Subcutaneous adipose tissue (tissue), 4 donors: ENCODE measurements around the gene EFCAB10. TPM values are rescaled to one million over a fixed set of nuclear protein-coding genes. Genes with fewer than 3 reads are reported as not detected.

Experiments
- total RNA-seq, 4 donors: library from RNA; depleted of rRNA; stranded (reverse); fragments of >200 nt; gene quantifications; one replicate each; pipeline ENCODE4 v1.1.0, GENCODE V29; 2016
- TF ChIP-seq, protein P1 (sequence below): fragments of 450-650 bp; IDR thresholded peaks from one replicate; pipeline ENCODE4 v1.5.1; 2016; ENCODE audit warnings: low read depth, mild to moderate bottlenecking, control low read depth, antibody characterized with exemption, moderate library complexity

Gene EFCAB10, protein sequence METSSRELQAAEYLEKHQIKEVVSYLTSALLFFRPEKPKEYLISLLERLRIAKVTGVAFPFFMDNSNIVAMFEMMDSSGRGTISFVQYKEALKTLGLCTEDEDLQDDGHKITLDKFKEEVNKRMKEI
- total RNA-seq, result not detected

GRCh38 chr7:105581066-105581811, at the start of gene EFCAB10:
TSS of gene EFCAB10 (minus strand) at chr7:105581493. CDS start at chr7:105581463, 30 bp downstream.
- TF ChIP-seq, protein P1, sequence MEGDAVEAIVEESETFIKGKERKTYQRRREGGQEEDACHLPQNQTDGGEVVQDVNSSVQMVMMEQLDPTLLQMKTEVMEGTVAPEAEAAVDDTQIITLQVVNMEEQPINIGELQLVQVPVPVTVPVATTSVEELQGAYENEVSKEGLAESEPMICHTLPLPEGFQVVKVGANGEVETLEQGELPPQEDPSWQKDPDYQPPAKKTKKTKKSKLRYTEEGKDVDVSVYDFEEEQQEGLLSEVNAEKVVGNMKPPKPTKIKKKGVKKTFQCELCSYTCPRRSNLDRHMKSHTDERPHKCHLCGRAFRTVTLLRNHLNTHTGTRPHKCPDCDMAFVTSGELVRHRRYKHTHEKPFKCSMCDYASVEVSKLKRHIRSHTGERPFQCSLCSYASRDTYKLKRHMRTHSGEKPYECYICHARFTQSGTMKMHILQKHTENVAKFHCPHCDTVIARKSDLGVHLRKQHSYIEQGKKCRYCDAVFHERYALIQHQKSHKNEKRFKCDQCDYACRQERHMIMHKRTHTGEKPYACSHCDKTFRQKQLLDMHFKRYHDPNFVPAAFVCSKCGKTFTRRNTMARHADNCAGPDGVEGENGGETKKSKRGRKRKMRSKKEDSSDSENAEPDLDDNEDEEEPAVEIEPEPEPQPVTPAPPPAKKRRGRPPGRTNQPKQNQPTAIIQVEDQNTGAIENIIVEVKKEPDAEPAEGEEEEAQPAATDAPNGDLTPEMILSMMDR, result no peak

DNA sequence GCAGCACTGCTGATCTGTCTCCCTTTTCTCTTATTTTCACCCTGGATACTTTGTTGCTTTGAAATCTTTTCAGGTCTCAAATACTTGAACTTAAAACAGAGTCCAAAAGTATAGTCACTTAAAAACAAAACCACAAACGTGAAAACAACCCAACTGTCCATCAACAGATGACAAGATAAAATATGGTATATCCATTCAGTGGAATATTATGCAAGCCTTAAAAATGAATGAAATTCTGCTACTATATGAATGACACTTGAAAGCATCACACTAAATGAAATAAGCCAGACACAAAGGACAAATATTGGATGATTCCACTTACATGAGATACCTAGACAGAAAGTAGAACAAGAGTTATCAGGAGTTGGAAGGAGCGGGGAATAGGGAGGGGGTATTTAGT, 44.7 kb upstream of the EFCAB10 start:
- TF ChIP-seq, protein P1, result no peak

DNA sequence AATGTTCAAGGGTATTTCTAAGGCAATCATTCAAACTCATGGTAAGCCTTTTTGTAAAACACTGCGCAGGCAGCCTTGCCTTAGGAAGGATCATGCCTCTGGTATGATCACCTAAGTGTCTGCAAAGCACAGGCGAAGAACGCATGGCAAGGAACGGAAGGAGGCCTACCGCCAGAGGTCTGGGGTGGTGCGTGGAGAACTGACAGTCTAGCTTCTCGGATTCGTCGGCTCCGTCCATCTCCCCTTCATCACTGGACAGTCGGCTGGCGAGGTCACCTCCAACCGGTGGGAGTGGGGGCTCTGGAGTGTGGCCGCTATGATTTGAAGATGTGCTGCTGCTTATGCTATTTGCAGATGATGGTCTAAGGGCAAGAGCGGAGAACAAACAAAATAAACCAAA, 42.6 kb upstream of the EFCAB10 start:
- TF ChIP-seq, protein P1, result no peak

DNA sequence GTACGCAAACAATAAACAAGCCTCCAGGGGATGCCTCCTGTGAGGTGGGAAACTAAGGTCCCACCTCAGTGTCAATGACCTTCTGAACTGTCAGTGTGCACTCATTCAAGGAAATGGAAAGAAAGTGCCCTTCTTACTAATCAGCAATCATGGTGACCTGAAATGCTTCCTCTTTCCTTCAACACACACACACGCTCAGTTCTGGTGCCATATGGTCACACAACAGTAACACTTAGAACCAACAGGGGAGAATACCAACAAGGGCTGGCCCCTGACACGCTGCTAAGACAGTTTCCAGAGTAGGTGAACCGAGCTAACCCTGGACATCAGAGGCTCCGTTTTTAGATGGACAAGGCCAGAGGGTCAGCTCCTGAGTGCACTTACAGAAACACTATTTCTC, 42.1 kb upstream of the EFCAB10 start:
- TF ChIP-seq, protein P1, result no peak

DNA sequence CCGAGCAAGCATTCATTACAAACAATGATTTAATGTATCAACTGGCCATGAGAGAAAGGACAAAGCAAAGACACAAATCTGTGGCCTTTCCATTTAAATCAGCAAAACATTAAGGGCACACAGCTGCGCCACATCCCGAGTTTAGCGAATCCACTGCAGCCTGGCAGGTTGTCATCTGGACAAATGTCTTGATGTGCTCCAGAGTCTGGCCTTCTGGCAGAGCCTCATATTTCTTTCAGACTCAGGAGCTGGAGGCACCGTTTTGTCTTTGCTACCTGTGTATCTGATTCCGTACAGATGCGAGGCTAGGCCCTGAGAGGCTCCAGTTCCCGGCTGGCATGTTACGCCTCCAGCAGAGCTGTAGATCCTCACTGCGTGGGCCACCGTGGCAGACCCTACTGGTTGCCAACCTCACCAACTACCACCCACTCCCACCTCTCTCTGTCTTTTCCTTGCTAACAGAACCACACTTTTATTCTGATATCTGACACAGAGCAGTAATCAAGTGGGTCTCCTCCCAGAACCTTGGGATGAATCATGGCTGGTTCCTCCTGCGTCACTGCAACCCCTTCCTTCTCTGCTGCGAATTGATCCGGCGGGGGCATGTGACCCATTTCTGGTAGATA, 40.9 kb upstream of the EFCAB10 start:
- TF ChIP-seq, protein P1, result no peak

GRCh38 chr7:105621617-105622016, 40.3 kb upstream of the EFCAB10 start:
- TF ChIP-seq, protein P1, result no peak

- TF ChIP-seq, protein P1, result no peak
Observed at GRCh38 chr7:105621176-105621575, 39.9 kb upstream of the EFCAB10 start.
